HG03439 (cell line): ENCODE results near the gene HERC2.
"Not testable (repeated sequence)": the region's sequence is repeated elsewhere in the genome, so short reads cannot be mapped to it uniquely, and the experiment has no call there.

Experiments
- ATAC-seq: cut with Tn5 transposase; IDR thresholded peaks from one replicate; pipeline ENCODE4 v1.9.1; 2021; ENCODE audit warnings: mild to moderate bottlenecking, moderate library complexity; ENCODE audit not compliant: unreplicated experiment

Gene HERC2

GRCh38 chr15:28185148-28185895 lies 136.7 kb downstream of the HERC2 start:
- ATAC-seq, result no peak

- ATAC-seq, result no peak
Observed at GRCh38 chr15:28184166-28184565, 137.8 kb downstream of the HERC2 start.

GRCh38 chr15:28182731-28183130 lies 139.2 kb downstream of the HERC2 start:
- no peak for ATAC-seq

GRCh38 chr15:28182216-28182615 lies 139.8 kb downstream of the HERC2 start:
- no peak for ATAC-seq

GRCh38 chr15:28181366-28181765 lies 140.6 kb downstream of the HERC2 start:
- no peak for ATAC-seq

- no peak for ATAC-seq
Observed at GRCh38 chr15:28179270-28179669, 142.7 kb downstream of the HERC2 start.

- ATAC-seq, result no peak
Observed at GRCh38 chr15:28178727-28179126, 143.3 kb downstream of the HERC2 start.

- ATAC-seq, result no peak
Observed at GRCh38 chr15:28178290-28178689, 143.7 kb downstream of the HERC2 start.

- ATAC-seq, result no peak
Observed at GRCh38 chr15:28169366-28169765, 152.6 kb downstream of the HERC2 start.

- not testable (repeated sequence) for ATAC-seq
Observed at GRCh38 chr15:28168405-28169121, 153.4 kb downstream of the HERC2 start.

GRCh38 chr15:28167042-28167441 lies 154.9 kb downstream of the HERC2 start:
- no peak for ATAC-seq

GRCh38 chr15:28165791-28166190 lies 156.2 kb downstream of the HERC2 start:
- no peak for ATAC-seq

GRCh38 chr15:28164876-28165275 lies 157.1 kb downstream of the HERC2 start:
- ATAC-seq, result no peak

- ATAC-seq, result no peak
Observed at GRCh38 chr15:28154283-28154682, 167.7 kb downstream of the HERC2 start.

- no peak for ATAC-seq
Observed at GRCh38 chr15:28153492-28154119, 168.4 kb downstream of the HERC2 start.

- not testable (repeated sequence) for ATAC-seq
Observed at GRCh38 chr15:28152538-28152923, 169.4 kb downstream of the HERC2 start.

GRCh38 chr15:28151864-28152537 lies 170.0 kb downstream of the HERC2 start:
- ATAC-seq, result not testable (repeated sequence)

- no peak for ATAC-seq
Observed at GRCh38 chr15:28147801-28148200, 174.2 kb downstream of the HERC2 start.

GRCh38 chr15:28145419-28145818 lies 176.6 kb downstream of the HERC2 start:
- ATAC-seq, result not testable (repeated sequence)

GRCh38 chr15:28140062-28140461 lies 181.9 kb downstream of the HERC2 start:
- no peak for ATAC-seq

- ATAC-seq, result not testable (repeated sequence)
Observed at GRCh38 chr15:28137408-28138039, 184.5 kb downstream of the HERC2 start.
